ENCODE data around the gene RIIAD1. TPM values are rescaled to one million over a fixed set of nuclear protein-coding genes. Genes with fewer than 3 reads are reported as not detected.
"Not testable (repeated sequence)": the region's sequence is repeated elsewhere in the genome, so short reads cannot be mapped to it uniquely, and the experiment has no call there.

The RIIAD1 gene
- total and polyA plus RNA-seq, 12 donors, result 0.44 to 31.3 (median 5.3) TPM; not detected in 4

GRCh38 chr1:151729157-151729965 is 8.0 kb downstream of the RIIAD1 start:
- Histone ChIP-seq H3K9me3 (replicated peaks in 1 of 3) (no peaks in the 10 kb centered on the region), H3K27me3 (peaks cover 5% of the 10 kb centered on the region), H3K27ac (no peak overlapping the region), H3K4me1 (replicated peaks in 1 of 2) (no peaks in the 10 kb centered on the region), H3K36me3 (replicated peaks in 1 of 2) (no peaks in the 10 kb centered on the region), H3K4me3 (no peak overlapping the region)
- intact Hi-C loops (cut with DNase I), result no loop called here
- 52 to 71% (median 60%) methylated on average over 10 of the region's 10 CpGs for WGBS, 4 donors
- DNase-seq, result peak in 1 of 7 donors; percentile 48
- TF ChIP-seq POLR2A (IDR thresholded peaks at IDR 0.05), result no peak
- TF ChIP-seq CTCF (IDR thresholded peaks at IDR 0.05), result no peak

DNA sequence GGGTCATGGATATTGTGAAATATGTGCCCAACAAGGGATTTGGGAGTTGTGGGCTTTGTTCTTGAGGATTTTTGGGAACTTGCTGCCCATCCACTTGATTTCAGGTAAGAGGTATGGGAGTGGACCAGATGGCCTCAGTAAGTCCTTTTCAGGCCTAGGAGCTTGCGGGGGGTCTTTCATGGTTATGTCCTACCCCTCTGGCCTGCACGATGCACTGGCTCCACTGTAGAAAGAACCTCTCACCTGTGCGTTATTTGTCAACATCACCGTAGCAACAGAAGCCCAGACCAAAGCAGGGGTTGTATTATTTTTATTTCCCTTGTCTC is 8.6 kb downstream of the RIIAD1 start:
- Histone ChIP-seq H3K9me3 (replicated peaks in 1 of 3) (no peaks in the 10 kb centered on the region), H3K4me3 (no peak overlapping the region), H3K36me3 (replicated peaks in 1 of 2) (no peaks in the 10 kb centered on the region), H3K27ac (no peak overlapping the region), H3K27me3 (peaks cover 5% of the 10 kb centered on the region), H3K4me1 (replicated peaks in 1 of 2) (no peaks in the 10 kb centered on the region)
- peak in 1 of 7 donors; percentile 43 for DNase-seq
- intact Hi-C loops (cut with DNase I), result loop anchor here (5.0 to 10.0 kb wide), 2 partner anchors 138 to 265 kb away; no protein-coding TSS in a partner anchor
- TF ChIP-seq CTCF (IDR thresholded peaks at IDR 0.05), result no peak
- TF ChIP-seq POLR2A (IDR thresholded peaks at IDR 0.05), result no peak
- 82 to 93% (median 84%) methylated on average over 3 to 4 of the region's 4 CpGs for WGBS, 4 donors

DNA sequence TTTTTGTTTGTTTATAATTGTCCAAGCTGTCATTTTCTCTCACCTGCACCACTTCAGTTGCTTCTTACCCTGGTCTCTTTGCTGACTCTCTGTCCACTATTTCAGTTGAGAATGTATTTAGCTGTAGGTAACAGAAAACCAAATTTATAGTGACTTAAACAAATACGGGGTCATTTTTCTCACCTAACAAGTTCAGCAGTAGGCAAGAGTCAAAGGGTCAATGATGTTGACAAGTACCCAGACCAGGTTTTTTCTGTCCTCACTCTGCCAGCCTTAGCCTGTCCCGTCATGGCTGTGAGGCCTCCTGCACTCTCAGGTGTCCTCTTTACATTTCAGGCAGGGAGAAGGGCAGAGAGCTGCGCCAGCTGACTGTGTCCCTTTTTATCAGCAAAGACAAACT is 11.8 kb downstream of the RIIAD1 start:
- 75 to 82% (median 81%) methylated on average over 3 of the region's 3 CpGs for WGBS, 4 donors
- intact Hi-C loops (cut with DNase I), result loop anchor here (5.0 to 10.0 kb wide), 2 partner anchors 141 to 268 kb away; no protein-coding TSS in a partner anchor
- Histone ChIP-seq H3K4me1 (replicated peaks in 1 of 2) (no peaks in the 10 kb centered on the region), H3K36me3 (replicated peaks in 1 of 2) (no peaks in the 10 kb centered on the region), H3K27me3 (peaks cover 5% of the 10 kb centered on the region), H3K27ac (no peak overlapping the region), H3K4me3 (no peak overlapping the region), H3K9me3 (replicated peaks in 1 of 3) (no peaks in the 10 kb centered on the region)
- peak in 1 of 7 donors; percentile 18 for DNase-seq
- TF ChIP-seq POLR2A (IDR thresholded peaks at IDR 0.05) (no peak), CTCF (IDR thresholded peaks at IDR 0.05) (no peak)

- not testable (repeated sequence) for H3K27ac ChIP-seq; H3K36me3 ChIP-seq (replicated peaks in 1 of 2); H3K27me3 ChIP-seq; H3K4me1 ChIP-seq (replicated peaks in 1 of 2); H3K4me3 ChIP-seq; H3K9me3 ChIP-seq (replicated peaks in 1 of 3)
- intact Hi-C loops (cut with DNase I), result loop anchor here (5.0 to 10.0 kb wide), 2 partner anchors 142 to 269 kb away; no protein-coding TSS in a partner anchor
- peak in 1 of 7 donors; percentile 3 for DNase-seq
- WGBS, 4 donors, result 85 to 92% (median 89%) methylated on average over 9 of the region's 9 CpGs
Measured at GRCh38 chr1:151733995-151734394, 12.7 kb downstream of the RIIAD1 start.

Measured in adrenal gland (tissue), 12 donors.